A549 (cell line): ENCODE data around the gene EFEMP1.

Experiments used
- CEBPB ChIP-seq, 2 experiments: fragments of >200 bp in 1 of 2; sonication (Bioruptor Twin) in 1 of 2; formaldehyde crosslinking in 1 of 2; IDR thresholded peaks; 2 replicates each; pipeline ENCODE4 v1.6.1; 2012 to 2016
- JUN ChIP-seq, 2 experiments: fragments of >200 bp; sonication (Bioruptor Twin); formaldehyde crosslinking; IDR thresholded peaks; 2 replicates in 1 of 2; 3 replicates in 1 of 2; pipeline ENCODE4 v1.6.1; 2016 to 2017
- KDM5A ChIP-seq: fragments of 200-600 bp; sonication (generic); IDR thresholded peaks from 2 replicates; pipeline ENCODE4 v1.6.1; 2016; ENCODE audit warnings: antibody characterized with exemption, mild to moderate bottlenecking
- MAZ ChIP-seq: fragments of 150-350 bp; IDR thresholded peaks from 2 replicates; pipeline ENCODE4 v1.6.1; 2014; ENCODE audit warnings: antibody characterized with exemption, low read depth, low read length, borderline replicate concordance
- POLR2A ChIP-seq: IDR thresholded peaks from 2 replicates; pipeline ENCODE4 v1.6.1; 2012; ENCODE audit warnings: mild to moderate bottlenecking, low read length
- RAD21 ChIP-seq, 2 experiments: fragments of >200 bp in 1 of 2; sonication (Bioruptor Twin) in 1 of 2; formaldehyde crosslinking in 1 of 2; IDR thresholded peaks in 1 of 2; conservative IDR thresholded peaks in 1 of 2; 2 replicates in 1 of 2; 3 replicates in 1 of 2; pipeline ENCODE4 v1.6.1; 2012 to 2018; ENCODE audit warnings: inconsistent platforms in 1 of 2
- RARB ChIP-seq: fragments of 250-450 bp; sonication (Bioruptor Pico); IDR thresholded peaks from 2 replicates; pipeline ENCODE4 v1.8.0; 2021; ENCODE audit warnings: mild to moderate bottlenecking, moderate library complexity
- RNF2 ChIP-seq: fragments of 200-600 bp; sonication (generic); IDR thresholded peaks from 2 replicates; pipeline ENCODE4 v1.6.1; 2016; ENCODE audit warnings: low read depth, mild to moderate bottlenecking, antibody characterized with exemption, moderate library complexity, borderline replicate concordance
- TF ChIP-seq, protein P1 (sequence below): fragments of >200 bp; sonication (Bioruptor Twin); formaldehyde crosslinking; IDR thresholded peaks from 3 replicates; pipeline ENCODE4 v1.5.1; 2016
- TF ChIP-seq, protein P2 (sequence below): IDR thresholded peaks from 2 replicates; pipeline ENCODE4 v1.6.1; 2012

DNA sequence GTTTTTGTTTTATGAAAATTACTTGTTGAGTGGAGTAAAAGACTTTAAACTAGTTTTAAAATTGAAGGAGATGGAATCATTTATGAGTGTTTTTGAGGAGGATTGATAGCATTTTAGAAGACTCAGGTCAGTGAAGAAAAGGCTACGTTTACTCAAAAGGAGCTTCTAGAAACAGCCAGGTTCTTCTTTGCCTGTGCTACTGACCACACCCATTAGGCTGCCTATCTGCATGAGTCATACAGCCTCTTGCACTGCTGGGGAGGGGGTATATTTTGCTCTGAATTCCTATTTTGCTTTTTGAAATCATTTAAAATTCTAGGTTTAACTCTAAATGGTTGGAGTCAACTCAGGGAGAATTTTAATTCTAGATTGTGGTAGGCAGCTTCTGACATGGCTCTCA is 22.3 kb downstream of the EFEMP1 start:
- TF ChIP-seq, protein P1, sequence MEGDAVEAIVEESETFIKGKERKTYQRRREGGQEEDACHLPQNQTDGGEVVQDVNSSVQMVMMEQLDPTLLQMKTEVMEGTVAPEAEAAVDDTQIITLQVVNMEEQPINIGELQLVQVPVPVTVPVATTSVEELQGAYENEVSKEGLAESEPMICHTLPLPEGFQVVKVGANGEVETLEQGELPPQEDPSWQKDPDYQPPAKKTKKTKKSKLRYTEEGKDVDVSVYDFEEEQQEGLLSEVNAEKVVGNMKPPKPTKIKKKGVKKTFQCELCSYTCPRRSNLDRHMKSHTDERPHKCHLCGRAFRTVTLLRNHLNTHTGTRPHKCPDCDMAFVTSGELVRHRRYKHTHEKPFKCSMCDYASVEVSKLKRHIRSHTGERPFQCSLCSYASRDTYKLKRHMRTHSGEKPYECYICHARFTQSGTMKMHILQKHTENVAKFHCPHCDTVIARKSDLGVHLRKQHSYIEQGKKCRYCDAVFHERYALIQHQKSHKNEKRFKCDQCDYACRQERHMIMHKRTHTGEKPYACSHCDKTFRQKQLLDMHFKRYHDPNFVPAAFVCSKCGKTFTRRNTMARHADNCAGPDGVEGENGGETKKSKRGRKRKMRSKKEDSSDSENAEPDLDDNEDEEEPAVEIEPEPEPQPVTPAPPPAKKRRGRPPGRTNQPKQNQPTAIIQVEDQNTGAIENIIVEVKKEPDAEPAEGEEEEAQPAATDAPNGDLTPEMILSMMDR: no peak
- TF ChIP-seq POLR2A: no peak
- TF ChIP-seq MAZ: no peak
- TF ChIP-seq, protein P2, sequence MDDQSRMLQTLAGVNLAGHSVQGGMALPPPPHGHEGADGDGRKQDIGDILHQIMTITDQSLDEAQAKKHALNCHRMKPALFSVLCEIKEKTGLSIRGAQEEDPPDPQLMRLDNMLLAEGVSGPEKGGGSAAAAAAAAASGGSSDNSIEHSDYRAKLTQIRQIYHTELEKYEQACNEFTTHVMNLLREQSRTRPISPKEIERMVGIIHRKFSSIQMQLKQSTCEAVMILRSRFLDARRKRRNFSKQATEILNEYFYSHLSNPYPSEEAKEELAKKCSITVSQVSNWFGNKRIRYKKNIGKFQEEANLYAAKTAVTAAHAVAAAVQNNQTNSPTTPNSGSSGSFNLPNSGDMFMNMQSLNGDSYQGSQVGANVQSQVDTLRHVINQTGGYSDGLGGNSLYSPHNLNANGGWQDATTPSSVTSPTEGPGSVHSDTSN: no peak
- TF ChIP-seq CEBPB (IDR thresholded peaks at IDR 0.05): no peak
- no peak for TF ChIP-seq KDM5A
- no peak for TF ChIP-seq RARB
- TF ChIP-seq JUN (IDR thresholded peaks at IDR 0.05): no peak
- TF ChIP-seq RAD21 (conservative IDR thresholded peaks at IDR 0.05 in 1 of 2, IDR thresholded peaks at IDR 0.05 in 1 of 2): no peak
- TF ChIP-seq RNF2: no peak
